Measurements from ENCODE around the gene TEKT4.
"Not testable (repeated sequence)": the region's sequence is repeated elsewhere in the genome, so short reads cannot be mapped to it uniquely, and the experiment has no call there.

TEKT4 gene, protein sequence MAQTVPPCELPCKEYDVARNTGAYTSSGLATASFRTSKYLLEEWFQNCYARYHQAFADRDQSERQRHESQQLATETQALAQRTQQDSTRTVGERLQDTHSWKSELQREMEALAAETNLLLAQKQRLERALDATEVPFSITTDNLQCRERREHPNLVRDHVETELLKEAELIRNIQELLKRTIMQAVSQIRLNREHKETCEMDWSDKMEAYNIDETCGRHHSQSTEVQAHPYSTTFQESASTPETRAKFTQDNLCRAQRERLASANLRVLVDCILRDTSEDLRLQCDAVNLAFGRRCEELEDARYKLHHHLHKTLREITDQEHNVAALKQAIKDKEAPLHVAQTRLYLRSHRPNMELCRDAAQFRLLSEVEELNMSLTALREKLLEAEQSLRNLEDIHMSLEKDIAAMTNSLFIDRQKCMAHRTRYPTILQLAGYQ

DNA sequence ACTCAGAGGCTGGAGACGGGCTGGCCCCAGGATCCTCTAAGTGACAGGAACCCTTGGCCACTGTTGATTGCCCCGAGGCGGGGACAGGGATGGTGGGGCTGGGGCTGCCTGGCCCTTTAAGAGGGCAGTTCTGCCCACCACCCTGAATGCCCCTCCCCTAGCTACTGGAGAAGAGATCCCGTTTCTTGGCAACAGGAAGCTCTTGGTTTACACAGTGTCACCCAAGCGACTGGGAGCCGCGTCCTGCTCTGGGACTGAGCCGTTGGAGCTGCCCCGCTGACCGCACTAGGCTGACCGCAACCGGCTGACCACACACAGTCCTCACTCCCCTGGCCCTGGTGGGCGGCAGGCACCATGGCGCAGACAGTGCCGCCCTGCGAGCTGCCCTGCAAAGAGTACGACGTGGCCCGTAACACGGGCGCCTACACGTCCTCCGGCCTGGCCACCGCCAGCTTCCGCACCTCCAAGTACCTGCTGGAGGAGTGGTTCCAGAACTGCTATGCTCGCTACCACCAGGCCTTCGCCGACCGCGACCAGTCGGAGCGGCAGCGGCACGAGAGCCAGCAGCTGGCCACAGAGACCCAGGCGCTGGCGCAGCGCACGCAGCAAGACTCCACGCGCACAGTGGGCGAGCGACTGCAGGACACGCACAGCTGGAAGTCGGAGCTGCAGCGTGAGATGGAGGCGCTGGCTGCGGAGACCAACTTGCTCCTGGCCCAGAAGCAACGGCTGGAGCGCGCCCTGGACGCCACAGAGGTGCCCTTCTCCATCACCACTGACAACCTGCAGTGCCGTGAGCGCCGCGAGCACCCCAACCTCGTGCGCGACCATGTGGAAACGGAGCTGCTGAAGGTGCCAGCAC is at the start of gene TEKT4:
TSS of gene TEKT4 (plus strand) at position 205 of the 862 bp plus-strand sequence. CDS start at position 355, 150 bp downstream.
- in situ Hi-C loops (cut with MboI; ENCODE audit: low sequenced_read_pairs), result no loop called here

DNA sequence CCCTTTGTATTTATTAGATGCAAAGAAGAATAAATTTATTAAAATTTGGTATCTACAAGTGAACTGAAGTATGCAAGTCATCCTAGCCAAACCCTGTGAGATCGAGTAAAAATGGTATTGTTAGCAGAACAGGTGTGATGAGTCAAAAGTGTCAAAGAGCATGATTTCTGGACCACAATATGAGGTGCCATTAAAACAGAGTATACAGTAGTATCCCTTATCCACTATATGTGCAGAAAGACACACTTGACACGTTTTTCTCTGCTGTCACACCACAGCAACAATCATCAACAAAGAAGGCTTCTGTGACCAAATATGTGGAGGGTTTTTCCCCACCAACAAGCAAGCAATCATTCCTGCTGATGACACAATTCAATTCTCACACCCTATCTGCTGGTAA is 32.0 kb upstream of the TEKT4 start:
- in situ Hi-C loops (cut with MboI; ENCODE audit: low sequenced_read_pairs), result not testable (repeated sequence)

DNA sequence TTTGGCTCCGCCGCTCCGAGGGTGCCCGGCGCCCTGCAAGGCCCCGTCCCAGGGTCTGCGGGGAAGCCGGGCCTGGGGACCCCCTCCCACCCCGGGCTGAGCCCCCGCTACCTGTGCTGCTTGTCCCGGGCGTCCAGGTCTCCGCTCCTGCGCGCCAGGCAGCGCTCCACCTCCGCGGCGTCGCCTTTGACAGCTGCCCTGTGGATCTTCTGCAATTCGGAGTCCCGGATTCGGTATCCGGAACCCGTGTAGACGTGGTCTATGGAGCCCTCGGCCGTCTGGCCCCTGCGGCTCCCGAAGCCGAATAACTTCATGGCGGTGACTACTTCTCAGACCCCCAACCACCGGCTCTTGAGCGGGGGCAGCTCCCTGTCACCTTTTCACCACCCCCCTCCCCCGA is 14.4 kb upstream of the TEKT4 start:
- in situ Hi-C loops (cut with MboI; ENCODE audit: low sequenced_read_pairs), result not testable (repeated sequence)

DNA sequence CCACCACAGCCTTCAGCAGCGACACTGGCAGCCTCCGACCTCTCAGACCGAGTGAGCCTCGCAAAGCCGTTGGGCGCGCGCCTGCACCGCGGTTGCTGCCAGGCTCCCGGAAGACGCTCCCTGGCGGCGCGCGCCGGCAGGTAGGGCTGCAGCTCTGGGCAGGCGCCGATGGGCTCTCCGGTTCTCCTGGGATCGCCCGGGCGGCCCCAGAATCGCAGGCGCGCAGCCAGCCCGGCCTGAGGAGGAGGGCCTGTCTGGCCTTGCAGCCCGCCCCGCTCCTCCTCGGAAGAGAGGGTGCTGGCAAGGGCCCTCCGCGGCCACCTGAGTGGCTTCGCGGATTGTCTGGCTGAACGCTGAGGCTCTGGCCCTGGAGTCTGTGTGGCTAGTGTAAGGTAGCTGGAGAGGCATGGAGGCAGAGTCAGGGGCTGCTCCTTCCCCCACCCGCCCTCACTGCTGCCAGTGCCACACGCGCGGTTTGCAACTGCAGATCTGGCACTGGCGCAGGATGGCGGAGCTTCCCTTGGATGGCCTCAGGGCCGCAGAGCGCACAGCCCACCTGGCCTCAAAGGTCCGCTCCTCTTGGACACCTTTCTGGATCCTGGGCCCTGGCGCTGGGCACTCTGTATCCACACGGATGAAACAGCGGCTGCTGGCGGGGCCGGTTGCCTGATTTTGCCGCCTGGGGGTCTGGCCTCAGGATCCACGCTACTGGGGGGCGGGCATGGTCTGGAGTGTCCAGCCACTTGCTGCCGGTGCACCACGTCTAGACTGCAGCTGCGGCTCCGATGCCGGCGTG is 13.7 kb upstream of the TEKT4 start:
- in situ Hi-C loops (cut with MboI; ENCODE audit: low sequenced_read_pairs), result not testable (repeated sequence)

DNA sequence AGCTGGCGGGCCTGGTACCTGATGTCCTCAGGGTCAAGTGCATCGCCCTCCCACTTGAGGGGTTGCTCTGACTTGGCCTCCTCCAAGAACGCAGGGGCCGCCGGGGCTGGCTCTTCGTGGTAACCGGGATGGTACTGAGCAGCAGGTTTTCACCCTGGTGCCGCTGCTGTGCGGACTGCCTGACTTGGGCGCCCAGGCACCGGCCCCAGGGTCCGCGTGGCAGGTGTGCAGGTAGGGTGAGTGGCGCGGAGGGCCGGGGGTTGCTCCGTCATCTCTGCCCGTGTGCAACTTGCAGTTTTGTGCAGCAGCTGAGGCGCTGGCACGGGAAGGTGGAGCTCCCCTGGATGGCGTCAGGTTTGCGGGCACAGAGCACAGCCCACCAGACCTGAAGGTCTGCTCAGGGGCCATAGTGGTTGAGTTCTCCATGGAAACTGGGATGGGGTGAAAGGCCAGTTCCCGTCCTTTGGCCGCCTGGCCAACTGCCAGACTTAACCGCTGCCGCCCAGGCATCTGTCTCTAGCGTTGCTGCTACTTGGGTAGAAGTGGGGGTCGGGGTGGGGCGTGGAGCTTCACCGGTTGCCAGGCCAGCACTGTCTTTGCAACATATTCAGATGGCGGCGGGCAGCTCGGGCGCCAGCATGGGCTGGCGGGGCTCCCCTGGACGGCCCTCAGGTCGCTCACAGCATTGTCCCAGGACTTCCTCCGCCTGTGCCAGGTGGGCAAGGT is 12.9 kb upstream of the TEKT4 start:
- in situ Hi-C loops (cut with MboI; ENCODE audit: low sequenced_read_pairs), result not testable (repeated sequence)

DNA sequence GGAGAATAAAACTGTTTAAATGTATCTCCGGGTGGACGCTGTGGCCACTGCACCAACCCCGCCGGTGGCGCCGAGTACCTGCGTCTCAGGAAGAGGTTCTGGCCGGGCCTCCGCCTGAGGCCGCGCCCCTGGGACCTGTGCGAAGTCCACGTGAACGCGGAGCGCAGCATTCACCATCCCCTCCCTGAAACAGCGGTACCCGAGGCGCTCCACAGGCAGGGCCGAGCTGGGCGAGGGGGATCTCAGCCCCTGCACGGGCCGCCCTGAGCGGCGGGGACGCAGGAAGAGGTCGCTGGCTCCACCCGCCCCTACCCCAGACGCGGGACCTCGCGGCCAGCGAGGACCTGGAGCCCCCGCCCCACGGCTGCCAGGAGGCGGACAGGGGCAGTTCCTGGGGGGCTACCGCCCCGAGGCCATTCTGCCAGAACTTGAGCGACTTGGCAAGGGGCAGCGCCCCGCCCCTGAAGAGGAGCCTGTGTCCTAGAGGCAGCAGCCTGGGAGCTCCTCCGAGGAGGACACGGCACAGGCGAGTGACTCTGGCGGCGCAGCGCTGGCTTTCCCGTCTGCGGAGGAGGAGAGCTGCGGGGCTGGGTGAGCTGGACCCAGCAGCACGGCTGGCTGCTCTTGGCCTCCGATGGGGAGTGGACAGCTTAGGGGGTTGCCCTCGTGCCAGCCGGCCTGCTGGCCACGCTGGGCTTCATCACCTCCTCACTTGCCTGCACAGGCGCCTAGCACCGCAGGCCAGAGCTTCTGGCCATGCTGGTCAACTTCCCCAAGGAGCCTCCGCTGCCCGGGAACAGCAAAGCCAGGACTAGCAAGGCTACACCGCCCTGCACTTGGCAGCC is 9.7 kb upstream of the TEKT4 start:
- in situ Hi-C loops (cut with MboI; ENCODE audit: low sequenced_read_pairs), result no loop called here

DNA sequence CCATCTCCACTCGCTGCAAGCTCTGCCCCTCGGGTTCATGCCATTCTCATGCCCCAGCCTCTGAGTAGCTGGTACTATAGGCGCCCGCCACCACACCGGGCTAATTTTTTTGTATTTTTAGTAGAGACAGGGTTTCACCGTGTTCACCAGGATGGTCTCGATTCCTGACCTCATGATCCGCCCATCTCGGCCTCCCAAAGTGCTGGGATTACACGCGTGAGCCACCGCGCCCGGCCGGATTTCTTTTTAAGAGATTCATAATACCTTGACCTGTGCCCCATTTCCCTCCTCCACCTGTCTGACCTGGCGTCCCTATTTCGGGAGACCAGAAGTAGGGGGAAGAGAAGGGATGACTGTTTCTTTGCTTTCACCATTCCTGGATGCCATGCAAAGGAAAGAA is 8.3 kb upstream of the TEKT4 start:
- in situ Hi-C loops (cut with MboI; ENCODE audit: low sequenced_read_pairs), result not testable (repeated sequence)

DNA sequence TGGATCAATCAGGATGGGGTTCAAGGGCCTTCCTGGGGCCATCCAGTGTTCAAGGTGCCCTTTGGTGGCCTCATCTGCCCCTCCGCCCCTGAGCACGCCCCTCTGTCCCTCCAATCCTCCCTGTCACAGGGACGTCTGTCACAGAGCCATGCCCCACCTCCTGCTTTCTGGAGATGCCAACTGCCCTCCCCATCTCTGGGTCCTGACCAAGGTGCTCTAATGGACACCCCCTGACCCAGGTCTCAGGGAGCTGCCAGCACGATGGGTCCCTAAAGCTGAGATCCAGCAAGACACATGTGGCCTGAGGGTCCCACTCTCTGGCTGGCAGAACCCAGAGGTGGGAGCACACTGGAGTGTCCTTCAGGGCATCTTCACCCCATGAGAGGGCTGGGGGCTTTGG is 2.1 kb upstream of the TEKT4 start:
- in situ Hi-C loops (cut with MboI; ENCODE audit: low sequenced_read_pairs), result no loop called here

DNA sequence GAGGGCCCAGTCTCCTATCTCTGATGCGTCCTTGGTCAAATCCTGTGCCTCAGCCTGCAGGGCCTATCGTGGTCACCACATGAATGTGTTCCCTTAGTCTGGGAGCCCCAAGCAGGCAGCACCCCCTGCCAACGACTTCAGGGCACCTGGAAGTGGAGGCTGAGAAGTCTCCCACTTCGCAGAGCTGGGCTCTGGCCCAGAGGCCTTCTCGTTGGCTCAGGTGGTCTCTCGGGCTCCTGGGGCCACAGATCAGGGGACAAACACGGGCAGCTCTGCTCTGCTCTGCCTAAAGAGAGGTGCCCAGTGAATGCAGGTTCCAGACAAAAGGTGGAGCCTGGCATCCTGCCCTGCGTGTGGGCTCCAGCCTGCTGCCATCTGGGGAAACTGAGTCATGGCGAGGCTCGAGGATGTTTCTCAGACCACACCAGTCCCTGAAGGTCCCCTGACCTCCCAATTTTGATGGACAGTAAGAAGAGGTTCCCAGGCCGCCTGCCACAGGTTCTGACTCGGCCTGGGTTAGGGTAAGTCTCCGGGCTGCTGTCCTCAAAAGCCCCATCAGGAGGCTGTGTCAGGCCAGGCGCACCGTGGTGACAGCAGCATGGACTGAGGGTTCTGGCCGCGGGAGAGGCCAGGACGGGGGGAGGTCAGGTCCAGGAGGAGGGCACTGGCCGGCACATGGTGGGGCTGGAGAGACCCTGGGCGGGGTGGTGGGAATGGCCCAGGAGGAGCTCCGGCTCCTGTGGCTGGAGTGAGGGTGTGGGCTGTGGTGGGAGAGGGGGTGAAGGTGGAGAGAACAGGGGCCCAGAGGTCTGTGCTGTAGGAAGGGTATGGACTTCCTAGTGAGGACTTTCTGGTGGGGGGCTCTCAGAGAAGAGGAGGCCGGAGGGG is 1.4 kb upstream of the TEKT4 start:
- in situ Hi-C loops (cut with MboI; ENCODE audit: low sequenced_read_pairs), result no loop called here

DNA sequence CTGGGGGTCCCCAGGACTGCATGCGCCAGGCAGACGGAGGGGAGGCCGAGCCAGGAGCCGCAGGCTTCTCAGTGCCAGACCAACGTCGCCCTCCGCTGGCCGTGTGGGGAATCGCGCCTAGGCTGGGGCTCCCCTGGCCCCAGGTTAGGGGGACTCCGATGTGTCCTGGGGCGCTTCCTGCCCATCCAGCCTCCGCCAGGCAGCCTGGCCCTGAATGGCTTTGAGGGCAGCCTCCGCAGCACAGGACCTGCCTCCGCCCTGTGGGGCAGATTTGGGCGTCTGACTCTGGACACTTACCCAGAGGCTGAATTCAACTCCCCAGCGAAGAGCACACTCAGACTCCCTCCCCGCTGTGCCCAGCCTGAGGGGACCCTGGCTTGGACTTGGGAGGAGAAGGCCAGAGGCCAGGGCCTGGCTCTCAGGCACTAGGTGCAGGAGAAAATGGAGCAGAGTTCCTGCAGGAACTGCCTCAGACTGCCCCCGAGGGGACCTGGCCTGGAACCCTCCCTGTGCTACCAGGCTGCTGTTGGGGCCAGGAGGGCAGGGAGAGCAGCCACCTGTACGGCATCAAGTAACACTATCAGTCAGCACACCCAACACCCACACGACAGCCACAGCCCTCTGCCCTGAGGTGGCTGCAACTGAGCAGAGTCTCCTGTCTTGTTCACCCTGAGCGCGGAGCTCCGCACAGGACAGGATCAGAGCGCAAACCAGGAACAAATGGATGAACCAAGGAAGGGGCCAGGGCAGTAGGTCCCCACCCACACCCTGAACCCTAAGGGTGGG is 597 bp upstream of the TEKT4 start:
- in situ Hi-C loops (cut with MboI; ENCODE audit: low sequenced_read_pairs), result no loop called here

DNA sequence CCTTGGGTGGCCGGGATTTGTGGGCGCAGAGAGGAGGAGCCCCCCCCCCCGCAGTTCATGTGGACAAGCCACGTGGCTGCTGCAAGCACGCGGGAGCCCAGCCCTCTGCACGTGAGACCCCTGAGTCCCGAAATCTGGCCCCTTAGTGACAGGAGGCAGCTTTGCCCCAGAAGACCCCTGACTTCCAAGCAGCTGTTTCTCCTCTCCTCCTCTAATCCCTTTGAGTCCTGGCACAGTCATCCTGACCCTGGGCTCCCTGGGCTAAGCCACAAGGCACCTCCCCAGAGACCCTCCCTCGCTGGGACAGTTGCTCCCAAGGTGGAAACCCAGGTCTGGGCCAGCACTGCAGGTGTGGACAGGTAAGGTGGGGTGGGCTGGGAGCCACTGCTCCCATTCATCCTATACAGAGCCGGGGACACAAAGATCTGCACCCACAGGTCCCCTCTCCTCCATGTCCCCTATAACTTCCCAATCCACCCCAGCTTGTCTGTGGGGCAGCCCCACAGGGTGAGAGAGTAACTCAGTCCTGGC is 923 bp downstream of the TEKT4 start:
- in situ Hi-C loops (cut with MboI; ENCODE audit: low sequenced_read_pairs), result no loop called here

DNA sequence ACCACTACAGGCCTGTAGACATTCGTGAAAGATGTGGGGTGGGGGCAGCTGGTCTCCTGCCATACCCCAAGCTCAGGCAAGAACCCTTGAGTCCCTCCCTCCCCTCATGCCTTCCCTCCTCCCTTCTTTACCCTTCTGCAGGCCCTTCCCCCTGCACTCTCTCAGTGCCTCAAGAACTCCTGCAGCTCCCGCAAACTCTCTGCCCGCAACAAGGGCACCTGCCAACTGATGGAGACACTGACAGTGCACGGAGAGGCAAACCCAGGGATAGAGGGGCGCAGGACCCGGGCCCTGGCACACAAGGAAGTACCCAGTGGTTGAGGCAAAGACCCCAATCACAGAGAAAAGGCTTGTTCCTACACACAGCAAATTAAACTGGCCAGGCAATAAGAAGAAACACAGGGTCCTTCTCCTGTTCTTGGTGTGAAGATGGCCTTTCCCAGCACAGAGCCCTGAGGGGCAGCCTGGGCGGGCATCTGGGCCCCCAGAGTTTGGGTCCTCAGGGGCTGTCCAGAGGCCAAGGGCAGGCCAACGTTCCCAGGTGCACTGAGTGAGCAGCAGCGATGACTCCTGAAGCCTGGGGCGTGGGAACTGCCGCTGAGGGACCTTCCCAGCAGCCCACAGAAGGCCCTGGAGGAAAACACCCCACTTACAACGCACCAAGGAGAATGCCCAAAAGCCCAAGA is 1.6 kb downstream of the TEKT4 start:
- in situ Hi-C loops (cut with MboI; ENCODE audit: low sequenced_read_pairs), result no loop called here

DNA sequence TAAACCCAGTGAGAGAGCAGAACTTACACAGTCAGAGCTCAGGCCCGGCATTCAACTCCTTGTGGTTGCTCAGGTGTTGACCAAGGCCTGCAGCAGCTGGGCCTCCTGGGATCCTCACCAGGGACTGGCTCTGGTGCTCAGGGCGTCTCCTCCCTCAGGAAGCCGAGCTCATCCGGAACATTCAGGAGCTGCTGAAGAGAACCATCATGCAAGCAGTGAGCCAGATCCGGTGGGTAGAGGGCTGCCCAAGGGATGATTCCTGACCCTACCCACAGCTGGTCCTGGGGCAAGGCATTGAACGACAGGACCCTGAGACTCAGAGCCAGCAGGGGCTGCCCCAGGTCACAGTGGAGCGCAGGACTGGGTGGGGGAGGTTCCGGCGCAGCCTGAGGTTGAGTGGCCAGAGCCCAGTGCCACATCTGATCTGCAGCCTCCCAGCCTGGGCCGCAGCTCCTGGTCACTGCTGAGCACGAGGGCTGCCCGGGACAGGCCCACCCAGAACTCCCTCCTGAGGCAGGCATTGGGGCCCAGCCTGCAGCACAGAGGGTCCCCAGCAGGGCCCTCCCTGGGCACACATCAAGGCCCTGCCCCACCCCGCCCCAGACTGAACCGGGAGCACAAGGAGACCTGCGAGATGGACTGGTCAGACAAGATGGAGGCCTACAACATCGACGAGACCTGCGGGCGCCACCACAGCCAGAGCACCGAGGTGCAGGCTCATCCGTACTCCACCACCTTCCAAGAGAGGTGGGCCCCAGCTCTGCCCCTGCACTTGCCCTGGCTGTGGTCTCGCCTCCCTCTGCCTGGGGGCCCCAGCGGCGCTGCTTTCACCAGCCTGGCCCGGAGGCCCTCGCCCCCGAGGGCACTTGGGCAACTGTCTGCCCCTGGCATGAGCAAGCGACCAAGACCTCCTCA is 2.4 kb downstream of the TEKT4 start:
- in situ Hi-C loops (cut with MboI; ENCODE audit: low sequenced_read_pairs), result no loop called here

DNA sequence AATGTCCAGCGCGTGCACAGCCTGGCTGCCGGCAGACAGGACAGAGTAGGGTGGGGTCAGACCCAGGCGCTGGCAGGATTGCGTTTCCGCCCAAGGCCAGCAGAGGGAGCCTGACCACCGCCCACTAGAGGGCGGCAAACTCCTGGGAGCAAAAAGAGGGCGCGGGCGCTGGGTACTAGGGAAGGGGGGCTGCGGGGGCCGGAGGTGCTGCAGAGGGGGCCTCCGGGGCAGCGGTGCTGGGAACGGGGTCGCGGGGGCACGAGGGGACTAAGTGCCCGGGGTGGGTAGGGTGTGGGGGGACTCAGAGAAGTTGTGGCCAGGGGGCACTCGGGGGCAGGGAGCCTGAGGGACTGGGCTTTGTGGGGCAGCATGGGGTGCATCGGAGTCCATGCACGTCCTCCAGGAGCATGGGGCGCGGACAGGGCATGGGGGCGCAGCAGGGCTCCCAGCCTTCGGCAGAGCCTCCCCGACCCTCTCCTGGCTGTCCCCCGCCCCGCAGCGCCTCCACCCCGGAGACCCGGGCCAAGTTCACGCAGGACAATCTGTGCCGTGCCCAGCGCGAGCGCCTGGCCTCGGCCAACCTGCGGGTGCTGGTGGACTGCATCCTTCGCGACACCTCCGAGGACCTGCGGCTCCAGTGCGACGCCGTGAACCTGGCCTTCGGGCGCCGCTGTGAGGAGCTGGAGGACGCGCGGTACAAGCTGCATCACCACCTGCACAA is 3.2 kb downstream of the TEKT4 start:
- in situ Hi-C loops (cut with MboI; ENCODE audit: low sequenced_read_pairs), result no loop called here

DNA sequence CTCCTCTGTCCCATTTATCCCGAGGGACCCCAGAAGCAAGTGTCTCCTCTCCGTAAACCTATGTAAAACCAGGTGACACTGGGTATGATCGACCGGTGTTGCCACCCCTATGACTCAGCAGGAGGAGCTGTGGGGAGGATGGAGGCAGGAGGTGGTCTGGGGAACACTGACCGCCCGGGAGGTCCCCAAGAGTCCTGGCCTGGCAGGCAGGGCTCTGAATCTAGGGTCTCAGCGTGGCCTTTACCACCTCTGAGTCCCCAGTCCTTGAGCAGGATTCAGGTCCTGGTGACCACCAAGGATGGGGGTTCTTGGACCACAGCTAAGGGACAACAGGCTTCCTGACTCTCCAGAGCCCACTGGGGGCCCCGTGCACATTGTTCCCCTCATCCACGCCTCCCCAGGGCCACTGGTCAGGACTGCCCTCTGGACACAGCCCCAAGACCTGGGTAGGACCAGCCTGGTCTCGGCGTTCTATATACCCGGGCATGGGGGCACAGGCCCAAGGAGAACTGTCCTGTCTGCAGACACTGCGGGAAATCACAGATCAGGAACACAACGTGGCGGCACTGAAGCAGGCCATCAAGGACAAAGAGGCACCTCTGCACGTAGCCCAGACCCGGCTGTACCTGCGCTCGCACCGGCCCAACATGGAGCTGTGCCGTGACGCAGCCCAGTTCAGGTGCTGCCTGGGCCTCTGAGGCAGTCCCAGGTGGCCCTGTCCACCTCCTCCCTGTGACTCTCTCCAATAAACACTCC is 4.0 kb downstream of the TEKT4 start:
- in situ Hi-C loops (cut with MboI; ENCODE audit: low sequenced_read_pairs), result no loop called here
